ENCODE measurements around the gene NAALADL2. TPM values are rescaled to one million over a fixed set of nuclear protein-coding genes. Genes with fewer than 3 reads are reported as not detected.

The NAALADL2 gene
- total RNA-seq, 2 experiments from 2014 or later = not detected

- Mint-ChIP-seq H3K27ac (no peak overlapping the region), H3K27me3 (no peaks in the 10 kb centered on the region), H3K4me3 (no peak overlapping the region), H3K9me3 (peaks cover 5% of the 10 kb centered on the region), H3K36me3 (ENCODE audit: low read depth) (no peaks in the 10 kb centered on the region), H3K4me1 (no peaks in the 10 kb centered on the region)
- POLR2A ChIA-PET = no interaction called here
- no peak for DNase-seq
- CTCF ChIA-PET = no interaction called here
These were observed 758.1 kb downstream of the NAALADL2 start for GRCh38 chr3:175617247-175617646.

- no peak overlapping the region for H3K4me3 Mint-ChIP-seq
- no peaks in the 10 kb centered on the region for H3K36me3 Mint-ChIP-seq (ENCODE audit: low read depth)
- no peak for DNase-seq
- no peaks in the 10 kb centered on the region for H3K4me1 Mint-ChIP-seq
- H3K9me3 Mint-ChIP-seq = peaks cover 5% of the 10 kb centered on the region
- H3K27ac Mint-ChIP-seq = no peak overlapping the region
- CTCF ChIA-PET = no interaction called here
- H3K27me3 Mint-ChIP-seq = no peaks in the 10 kb centered on the region
- POLR2A ChIA-PET = no interaction called here
These were observed 760.2 kb downstream of the NAALADL2 start for GRCh38 chr3:175619369-175619768.

DNA sequence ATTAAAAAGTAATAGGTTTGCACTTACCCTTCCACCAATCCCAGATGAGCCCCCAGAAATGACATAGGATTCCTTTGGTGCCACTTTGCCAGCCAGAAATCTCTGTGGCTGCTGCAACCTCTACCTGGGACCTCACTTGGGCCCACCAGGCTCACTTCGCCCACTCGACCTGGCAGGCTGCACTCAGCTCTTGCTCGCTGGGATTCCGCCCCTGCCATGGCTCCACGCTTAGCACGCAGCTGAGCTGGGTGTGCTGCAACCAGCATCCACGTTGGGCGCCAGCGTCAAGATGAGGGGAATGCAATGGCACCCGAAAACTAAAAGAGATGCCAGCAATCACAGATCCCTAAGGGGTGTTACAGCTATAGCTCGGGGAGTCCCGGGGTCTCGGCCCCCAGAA is 761.0 kb downstream of the NAALADL2 start:
- Mint-ChIP-seq H3K4me1 (no peaks in the 10 kb centered on the region), H3K27me3 (no peaks in the 10 kb centered on the region), H3K27ac (no peak overlapping the region), H3K4me3 (no peak overlapping the region), H3K9me3 (peaks cover 5% of the 10 kb centered on the region), H3K36me3 (ENCODE audit: low read depth) (no peaks in the 10 kb centered on the region)
- no peak for DNase-seq
- ChIA-PET POLR2A (no interaction called here), CTCF (no interaction called here)

- H3K4me3 Mint-ChIP-seq = no peak overlapping the region
- ChIA-PET CTCF (no interaction called here), POLR2A (no interaction called here)
- no peaks in the 10 kb centered on the region for H3K36me3 Mint-ChIP-seq (ENCODE audit: low read depth)
- DNase-seq = no peak
- no peaks in the 10 kb centered on the region for H3K27me3 Mint-ChIP-seq
- no peaks in the 10 kb centered on the region for H3K4me1 Mint-ChIP-seq
- H3K27ac Mint-ChIP-seq = no peak overlapping the region
- H3K9me3 Mint-ChIP-seq = peaks cover 5% of the 10 kb centered on the region
These were observed 761.4 kb downstream of the NAALADL2 start for GRCh38 chr3:175620532-175620931.

DNA sequence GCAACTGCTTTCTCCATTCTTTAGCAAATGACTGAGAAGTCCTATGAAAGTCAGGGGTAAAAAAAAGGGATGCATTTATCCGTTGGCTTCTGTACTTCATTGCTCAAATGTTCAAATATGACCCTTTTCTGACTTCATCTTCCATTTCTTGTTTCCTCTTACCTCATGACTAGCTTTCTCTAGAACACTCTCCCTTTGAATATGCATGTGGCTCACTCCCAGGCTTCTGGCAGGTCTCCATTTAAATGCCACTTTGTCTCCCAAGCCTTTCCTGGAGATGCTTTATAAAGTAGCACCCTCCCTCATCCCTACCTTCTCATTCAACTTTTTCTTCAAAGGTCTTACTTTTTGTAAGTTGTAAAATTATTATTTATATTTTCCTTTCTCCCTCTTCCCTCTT is 781.8 kb downstream of the NAALADL2 start:
- Mint-ChIP-seq H3K36me3 (ENCODE audit: low read depth) (no peaks in the 10 kb centered on the region), H3K27me3 (no peaks in the 10 kb centered on the region), H3K4me3 (no peak overlapping the region), H3K9me3 (peaks cover 3% of the 10 kb centered on the region), H3K4me1 (no peaks in the 10 kb centered on the region), H3K27ac (no peak overlapping the region)
- DNase-seq = no peak
- POLR2A ChIA-PET = no interaction called here
- CTCF ChIA-PET = no interaction called here

- CTCF ChIA-PET = no interaction called here
- DNase-seq = no peak
- Mint-ChIP-seq H3K4me1 (no peaks in the 10 kb centered on the region), H3K36me3 (ENCODE audit: low read depth) (no peaks in the 10 kb centered on the region), H3K4me3 (no peak overlapping the region), H3K9me3 (no peaks in the 10 kb centered on the region), H3K27ac (no peak overlapping the region), H3K27me3 (no peaks in the 10 kb centered on the region)
- POLR2A ChIA-PET = no interaction called here
These were observed 787.7 kb downstream of the NAALADL2 start for GRCh38 chr3:175646865-175647264.

DNA sequence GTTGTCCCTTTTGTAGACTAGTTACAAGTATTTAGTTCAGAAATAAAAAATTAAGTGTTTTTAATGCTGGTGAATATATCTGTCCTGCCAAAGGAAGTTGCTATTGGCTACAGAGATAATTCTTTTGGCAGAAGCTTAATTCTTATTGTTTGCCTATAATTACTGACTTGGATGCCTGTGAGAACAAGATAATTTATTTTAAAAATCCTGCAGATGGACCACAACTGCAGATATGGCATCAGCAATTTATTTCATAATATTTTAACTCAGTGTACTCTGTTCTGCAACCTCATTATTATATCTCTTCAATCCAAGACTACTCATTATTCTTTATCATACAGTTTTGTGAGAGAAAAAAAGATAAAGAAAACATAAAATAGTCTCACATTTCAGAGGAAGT is 789.8 kb downstream of the NAALADL2 start:
- Mint-ChIP-seq H3K4me3 (no peak overlapping the region), H3K36me3 (ENCODE audit: low read depth) (no peaks in the 10 kb centered on the region), H3K9me3 (peaks cover 2% of the 10 kb centered on the region), H3K4me1 (no peaks in the 10 kb centered on the region), H3K27me3 (no peaks in the 10 kb centered on the region), H3K27ac (no peak overlapping the region)
- POLR2A ChIA-PET = no interaction called here
- CTCF ChIA-PET = no interaction called here
- no peak for DNase-seq

GRCh38 chr3:175651716-175652115 is 792.6 kb downstream of the NAALADL2 start:
- Mint-ChIP-seq H3K4me1 (no peaks in the 10 kb centered on the region), H3K27ac (no peak overlapping the region)

DNA sequence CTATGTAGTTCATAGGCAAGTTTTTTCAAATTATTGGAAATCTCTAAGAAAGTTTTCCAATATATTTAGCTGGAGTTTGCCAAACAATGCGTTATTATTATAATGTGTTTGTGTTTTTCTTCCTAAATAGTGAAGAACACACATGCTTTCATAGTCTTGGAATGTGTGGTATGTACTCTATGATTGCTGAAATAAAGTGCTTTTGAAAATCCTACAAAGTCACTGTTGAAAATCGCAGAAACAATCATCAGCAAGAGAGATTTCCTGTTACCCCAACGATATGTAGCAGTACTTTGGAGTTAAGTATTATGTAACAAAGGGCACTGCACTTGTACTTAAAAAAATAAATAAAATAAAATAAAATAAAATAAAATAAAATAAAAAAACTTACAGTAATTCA is 796.2 kb downstream of the NAALADL2 start:
- DNase-seq = no peak
- ChIA-PET CTCF (no interaction called here), POLR2A (no interaction called here)
- Mint-ChIP-seq H3K36me3 (ENCODE audit: low read depth) (no peaks in the 10 kb centered on the region), H3K27me3 (no peaks in the 10 kb centered on the region), H3K27ac (no peak overlapping the region), H3K9me3 (peaks cover 2% of the 10 kb centered on the region), H3K4me3 (no peak overlapping the region), H3K4me1 (no peaks in the 10 kb centered on the region)

More at GRCh38 chr3:175651716-175652115, 792.6 kb downstream of the NAALADL2 start:
- Mint-ChIP-seq H3K27me3 (no peaks in the 10 kb centered on the region), H3K9me3 (peaks cover 2% of the 10 kb centered on the region), H3K36me3 (ENCODE audit: low read depth) (no peaks in the 10 kb centered on the region), H3K4me3 (no peak overlapping the region)
- DNase-seq = no peak
- CTCF ChIA-PET = no interaction called here
- POLR2A ChIA-PET = no interaction called here

- Mint-ChIP-seq H3K36me3 (ENCODE audit: low read depth) (no peaks in the 10 kb centered on the region), H3K9me3 (peaks cover 2% of the 10 kb centered on the region), H3K4me3 (no peak overlapping the region), H3K27ac (no peak overlapping the region), H3K27me3 (no peaks in the 10 kb centered on the region), H3K4me1 (no peaks in the 10 kb centered on the region)
- ChIA-PET CTCF (no interaction called here), POLR2A (no interaction called here)
- no peak for DNase-seq
These were observed 797.3 kb downstream of the NAALADL2 start for GRCh38 chr3:175656461-175656860.

- H3K4me3 Mint-ChIP-seq = no peak overlapping the region
- no peak overlapping the region for H3K27ac Mint-ChIP-seq
- CTCF ChIA-PET = no interaction called here
- no peak for DNase-seq
- POLR2A ChIA-PET = no interaction called here
- no peaks in the 10 kb centered on the region for H3K36me3 Mint-ChIP-seq (ENCODE audit: low read depth)
- H3K9me3 Mint-ChIP-seq = no peaks in the 10 kb centered on the region
- no peaks in the 10 kb centered on the region for H3K4me1 Mint-ChIP-seq
- no peaks in the 10 kb centered on the region for H3K27me3 Mint-ChIP-seq
These were observed 800.7 kb downstream of the NAALADL2 start for GRCh38 chr3:175659670-175660350.

DNA sequence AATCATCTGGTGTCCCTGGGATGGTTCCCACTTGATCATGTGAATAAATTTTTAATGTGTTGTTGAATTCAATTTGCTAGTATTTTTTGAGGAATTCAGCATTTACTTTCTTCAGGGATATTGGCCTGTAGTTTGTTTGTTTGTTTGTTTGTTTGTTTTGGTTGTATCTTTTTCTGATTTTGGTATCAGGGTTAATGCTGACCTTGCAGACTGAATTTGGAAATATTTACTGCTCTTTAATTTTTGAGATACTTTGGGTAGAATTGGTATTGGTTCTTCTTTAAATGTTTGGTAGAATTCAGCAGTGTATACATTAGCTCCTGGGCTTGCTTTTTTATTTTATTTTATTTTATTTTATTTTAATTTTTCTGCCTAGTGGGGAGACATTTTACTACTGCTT is 803.7 kb downstream of the NAALADL2 start:
- no peak overlapping the region for H3K4me3 Mint-ChIP-seq
- DNase-seq = no peak
- no peaks in the 10 kb centered on the region for H3K9me3 Mint-ChIP-seq
- CTCF ChIA-PET = no interaction called here
- no peaks in the 10 kb centered on the region for H3K27me3 Mint-ChIP-seq
- H3K36me3 Mint-ChIP-seq (ENCODE audit: low read depth) = no peaks in the 10 kb centered on the region
- POLR2A ChIA-PET = no interaction called here
- no peak overlapping the region for H3K27ac Mint-ChIP-seq
- H3K4me1 Mint-ChIP-seq = no peaks in the 10 kb centered on the region

DNA sequence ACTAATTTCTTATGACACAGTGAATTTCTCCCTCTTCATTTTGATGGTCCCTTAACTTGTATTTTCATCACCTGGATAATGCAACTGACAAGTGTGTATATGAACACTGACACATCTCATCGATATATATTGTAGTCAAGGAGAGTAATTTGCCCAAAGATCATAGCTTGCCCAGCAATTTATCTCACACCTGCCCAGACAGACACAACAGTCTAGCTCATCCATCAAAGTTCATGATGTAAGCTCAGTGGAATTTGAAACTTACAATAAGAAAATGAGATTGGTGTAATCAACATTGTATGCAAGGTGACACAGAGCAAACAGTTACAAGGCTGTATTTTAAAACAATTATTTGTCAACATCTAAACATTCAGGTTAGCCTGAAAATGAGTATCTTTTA is 805.8 kb downstream of the NAALADL2 start:
- no peaks in the 10 kb centered on the region for H3K4me1 Mint-ChIP-seq
- DNase-seq = no peak
- no peak overlapping the region for H3K4me3 Mint-ChIP-seq
- H3K36me3 Mint-ChIP-seq (ENCODE audit: low read depth) = no peaks in the 10 kb centered on the region
- POLR2A ChIA-PET = no interaction called here
- H3K27me3 Mint-ChIP-seq = no peaks in the 10 kb centered on the region
- H3K27ac Mint-ChIP-seq = no peak overlapping the region
- H3K9me3 Mint-ChIP-seq = no peaks in the 10 kb centered on the region
- CTCF ChIA-PET = no interaction called here

DNA sequence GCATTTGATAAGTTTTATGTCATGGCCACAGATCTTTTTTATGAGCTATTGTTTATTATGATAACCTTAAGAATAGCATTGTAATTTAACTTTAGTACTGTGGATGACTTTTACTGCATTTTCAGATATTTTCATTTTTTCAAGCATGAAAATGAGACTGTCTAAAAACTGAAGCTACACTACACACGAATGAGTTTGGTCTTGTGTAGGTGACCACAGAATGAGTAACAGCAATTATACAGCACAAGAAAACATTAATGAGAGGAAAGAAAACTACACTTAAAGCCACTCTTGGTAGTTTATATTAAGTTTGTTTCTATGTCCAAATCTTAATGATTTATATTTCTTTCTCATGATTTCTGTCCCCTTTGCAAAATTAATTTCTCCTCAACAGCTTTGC is 809.2 kb downstream of the NAALADL2 start:
- H3K4me1 Mint-ChIP-seq = no peaks in the 10 kb centered on the region
- no peak for DNase-seq
- ChIA-PET CTCF (no interaction called here), POLR2A (no interaction called here)
- H3K27ac Mint-ChIP-seq = no peak overlapping the region
- H3K9me3 Mint-ChIP-seq = no peaks in the 10 kb centered on the region
- no peaks in the 10 kb centered on the region for H3K27me3 Mint-ChIP-seq
- no peak overlapping the region for H3K4me3 Mint-ChIP-seq
- H3K36me3 Mint-ChIP-seq (ENCODE audit: low read depth) = no peaks in the 10 kb centered on the region
